Stimulated activated naive CD8-positive, alpha-beta T cell treated with anti-CD3 and anti-CD28 coated beads, Interleukin-15, Interleukin-2, amounts not matched to agents 100 ng/mL and 50 ng/mL, for 24 hours (primary cell): ENCODE results near the gene ARHGAP12.

Experiments
- H3K27ac Mint-ChIP-seq: one replicate; pipeline ENCODE4 v1.8.0; 2021; ENCODE audit warnings: mild to moderate bottlenecking, mixed read lengths
- H3K27me3 Mint-ChIP-seq: one replicate; pipeline ENCODE4 v1.8.0; 2021; ENCODE audit warnings: mixed read lengths
- H3K36me3 Mint-ChIP-seq: one replicate; pipeline ENCODE4 v1.8.0; 2021; ENCODE audit warnings: low read depth, mixed read lengths
- H3K4me1 Mint-ChIP-seq: one replicate; pipeline ENCODE4 v1.8.0; 2021; ENCODE audit warnings: low read depth, mixed read lengths
- H3K4me3 Mint-ChIP-seq: one replicate; pipeline ENCODE4 v1.8.0; 2021; ENCODE audit warnings: mild to moderate bottlenecking, mixed read lengths
- H3K9me3 Mint-ChIP-seq: one replicate; pipeline ENCODE4 v1.8.0; 2021; ENCODE audit warnings: mixed read lengths

The ARHGAP12 gene

DNA sequence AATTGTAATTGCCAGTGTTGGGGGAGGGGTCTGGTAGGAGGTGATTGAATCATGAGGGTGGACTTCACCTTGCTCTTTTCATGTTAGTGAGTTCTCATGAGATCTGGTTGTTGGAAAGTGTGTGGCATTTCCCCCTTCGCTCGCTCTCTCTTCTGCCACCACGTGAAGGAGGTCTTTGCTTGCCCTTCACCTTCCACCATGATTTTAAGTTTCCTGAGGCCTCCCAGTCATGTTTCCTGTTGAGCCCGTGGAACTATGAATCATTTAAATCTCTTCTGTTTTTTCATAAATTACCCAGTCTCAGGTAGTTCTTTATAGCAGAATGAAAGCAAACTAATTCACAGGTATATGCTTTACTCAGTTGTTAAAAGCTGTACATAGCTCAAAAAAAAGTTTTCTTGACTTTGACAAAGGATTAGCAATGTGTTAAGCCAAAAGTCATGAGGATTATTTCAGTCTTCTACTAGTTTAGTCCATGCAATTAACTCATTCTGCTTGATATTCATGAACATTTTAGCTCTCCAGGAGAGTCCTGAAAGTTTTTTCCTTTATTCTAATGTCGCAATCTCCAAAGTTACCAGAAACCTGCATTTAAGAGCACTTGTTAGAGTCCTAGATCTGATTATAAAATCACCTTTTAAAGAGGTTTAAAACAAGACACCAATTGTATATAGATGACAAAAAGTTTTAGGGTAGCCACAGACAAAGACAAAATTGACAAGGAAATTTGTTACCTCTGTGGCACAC lies 27.7 kb upstream of the ARHGAP12 start:
- Mint-ChIP-seq H3K4me3 (no peak overlapping the region), H3K4me1 (peaks cover 25% of the 10 kb centered on the region), H3K36me3 (peaks cover 4% of the 10 kb centered on the region), H3K27me3 (no peaks in the 10 kb centered on the region), H3K9me3 (peaks cover 11% of the 10 kb centered on the region), H3K27ac (peak overlapping the region; percentile 41)

DNA sequence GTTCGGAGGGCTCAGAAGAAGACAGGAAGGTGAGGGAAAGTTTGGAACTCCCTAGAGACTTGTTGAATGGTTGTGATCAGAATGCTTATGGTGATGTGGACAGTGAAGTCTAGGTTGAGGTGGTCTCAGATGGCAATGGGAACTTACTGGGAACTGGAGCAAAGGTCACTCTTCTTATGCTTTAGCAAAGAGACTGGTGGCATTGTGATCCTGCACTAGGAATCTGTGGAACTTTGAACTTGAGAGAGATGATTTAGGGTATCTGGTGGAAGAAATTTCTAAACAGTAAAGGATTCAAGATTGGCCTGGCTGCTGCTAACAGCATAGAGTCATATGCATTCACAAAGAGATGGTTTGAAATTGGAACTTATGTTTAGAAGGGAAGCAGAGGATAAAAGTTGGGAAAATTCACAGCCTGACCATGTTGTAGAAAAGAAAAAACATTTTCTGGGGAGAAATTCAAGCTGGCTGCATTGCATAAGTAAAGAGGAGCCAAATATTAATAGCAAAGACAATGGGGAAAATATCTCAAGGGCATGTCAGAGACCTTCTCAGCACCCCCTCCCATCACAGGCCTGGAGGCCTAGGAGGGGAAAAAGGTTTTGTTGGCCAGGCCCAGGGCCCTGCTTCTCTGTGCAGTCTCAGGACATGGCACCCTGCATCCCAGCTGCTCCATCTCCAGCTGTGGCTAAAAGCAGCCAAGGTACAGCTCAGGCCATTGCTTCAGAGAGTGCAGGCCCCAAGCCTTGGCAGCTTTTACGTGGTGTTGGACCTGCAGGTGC lies 26.0 kb upstream of the ARHGAP12 start:
- Mint-ChIP-seq H3K9me3 (peaks cover 14% of the 10 kb centered on the region), H3K27me3 (no peaks in the 10 kb centered on the region), H3K27ac (no peak overlapping the region), H3K4me3 (no peak overlapping the region), H3K36me3 (peaks cover 4% of the 10 kb centered on the region), H3K4me1 (peaks cover 22% of the 10 kb centered on the region)

DNA sequence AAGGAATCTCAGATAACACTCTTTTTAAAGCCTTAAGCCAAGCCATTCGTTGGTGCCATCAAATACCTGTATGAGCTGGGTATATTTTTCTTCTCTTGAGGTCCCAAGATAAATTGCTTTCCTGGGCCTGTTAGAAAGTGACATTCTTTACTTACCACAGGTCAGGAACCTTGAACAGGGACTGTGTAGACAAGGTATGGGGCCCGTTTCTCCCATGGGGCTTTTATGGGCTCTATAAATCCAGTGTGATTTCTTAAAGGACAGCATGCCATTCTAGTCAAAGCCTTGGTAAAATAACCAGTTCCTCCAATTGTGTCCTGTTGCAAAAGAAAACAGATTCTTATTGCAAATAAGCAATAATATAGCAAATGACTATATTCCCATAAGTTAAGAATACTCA lies 24.8 kb upstream of the ARHGAP12 start:
- Mint-ChIP-seq H3K36me3 (peaks cover 4% of the 10 kb centered on the region), H3K9me3 (peaks cover 14% of the 10 kb centered on the region), H3K27ac (no peak overlapping the region), H3K4me1 (peaks cover 15% of the 10 kb centered on the region), H3K27me3 (no peaks in the 10 kb centered on the region), H3K4me3 (no peak overlapping the region)

DNA sequence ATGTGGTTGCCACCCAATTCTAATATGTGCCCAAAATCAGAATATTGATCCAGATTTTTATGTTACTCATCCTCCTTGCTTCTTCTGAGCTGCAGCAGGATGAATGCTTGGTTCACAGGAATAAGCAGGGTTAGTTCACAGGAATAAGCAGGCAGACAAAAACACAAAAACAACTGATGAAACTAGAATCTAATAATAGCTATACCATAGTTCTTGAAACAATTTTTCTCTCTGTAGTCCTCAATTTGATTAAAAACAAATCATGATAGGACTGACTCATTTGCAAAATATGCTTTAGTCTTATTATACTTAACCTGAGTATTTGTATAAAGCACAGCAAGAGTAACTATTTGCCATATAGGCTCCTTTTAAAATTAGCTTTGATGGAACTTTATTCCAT lies 24.4 kb upstream of the ARHGAP12 start:
- Mint-ChIP-seq H3K27ac (no peak overlapping the region), H3K27me3 (no peaks in the 10 kb centered on the region), H3K9me3 (peaks cover 14% of the 10 kb centered on the region), H3K36me3 (peaks cover 4% of the 10 kb centered on the region), H3K4me1 (peaks cover 15% of the 10 kb centered on the region), H3K4me3 (no peak overlapping the region)

DNA sequence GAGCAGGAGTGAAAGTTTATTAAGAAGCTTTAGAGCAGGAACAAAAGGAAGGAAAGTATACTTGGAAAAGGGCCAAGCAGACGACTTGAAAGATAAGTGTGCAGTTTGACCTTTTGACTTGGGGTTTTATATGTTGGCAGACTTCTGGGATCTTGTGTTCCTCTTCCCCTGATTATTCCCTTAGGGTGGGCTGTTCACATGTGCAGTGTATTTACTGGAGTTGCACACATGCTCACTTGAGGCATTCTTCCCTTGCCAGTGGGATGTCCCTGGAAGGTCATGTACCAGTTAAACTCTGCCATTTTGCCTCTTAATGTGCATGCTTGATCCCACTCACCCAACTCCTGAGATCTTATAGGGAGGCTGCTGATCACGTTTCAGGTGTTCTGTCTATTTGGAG lies 23.4 kb upstream of the ARHGAP12 start:
- peaks cover 15% of the 10 kb centered on the region for H3K4me1 Mint-ChIP-seq
- peaks cover 4% of the 10 kb centered on the region for H3K36me3 Mint-ChIP-seq
- H3K27me3 Mint-ChIP-seq: no peaks in the 10 kb centered on the region
- H3K27ac Mint-ChIP-seq: peak overlapping the region; percentile 26
- H3K4me3 Mint-ChIP-seq: no peak overlapping the region
- peaks cover 14% of the 10 kb centered on the region for H3K9me3 Mint-ChIP-seq

DNA sequence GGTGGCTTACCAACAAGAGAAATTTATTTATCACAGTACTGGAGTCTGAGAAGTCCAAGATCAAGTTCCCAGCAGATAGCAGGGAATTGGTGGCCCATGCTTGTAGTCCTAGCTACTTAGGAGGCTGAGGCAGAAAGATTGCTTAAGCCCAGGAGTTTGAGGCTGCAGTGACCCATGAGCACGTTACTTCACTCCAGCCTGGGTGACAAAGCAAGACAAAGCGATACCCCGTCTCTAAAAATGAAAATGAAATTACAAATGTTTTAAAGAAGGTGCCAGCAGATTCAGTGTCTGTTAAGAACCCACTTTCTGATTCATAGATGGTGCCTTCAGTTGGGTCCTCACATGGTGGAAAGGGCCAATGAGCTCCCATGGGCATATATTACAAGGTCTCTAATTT lies 20.6 kb upstream of the ARHGAP12 start:
- Mint-ChIP-seq H3K4me1 (peaks cover 15% of the 10 kb centered on the region), H3K4me3 (no peak overlapping the region), H3K9me3 (peaks cover 9% of the 10 kb centered on the region), H3K27ac (no peak overlapping the region), H3K36me3 (peaks cover under 1% of the 10 kb centered on the region), H3K27me3 (no peaks in the 10 kb centered on the region)

DNA sequence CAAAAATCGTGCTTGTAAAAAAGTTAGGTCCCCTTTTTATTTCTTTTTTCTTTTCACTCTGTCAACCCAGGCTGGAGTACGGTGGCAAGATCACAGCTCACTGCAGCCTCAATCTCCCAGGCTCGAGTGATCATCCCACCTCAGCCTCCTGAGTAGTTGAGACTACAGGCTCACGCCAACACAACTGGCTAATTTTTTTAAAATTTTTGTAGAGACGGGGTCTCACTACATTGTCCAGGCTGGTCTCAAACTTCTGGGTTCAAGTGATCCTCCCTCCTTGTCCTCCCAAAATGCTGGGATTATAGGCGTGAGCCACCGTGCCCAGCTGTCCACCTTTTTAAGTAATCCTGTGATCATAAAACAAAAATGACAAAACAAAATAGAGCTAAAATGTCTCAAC lies 19.4 kb upstream of the ARHGAP12 start:
- H3K4me1 Mint-ChIP-seq: peaks cover 15% of the 10 kb centered on the region
- H3K27me3 Mint-ChIP-seq: no peaks in the 10 kb centered on the region
- H3K36me3 Mint-ChIP-seq: no peaks in the 10 kb centered on the region
- no peak overlapping the region for H3K4me3 Mint-ChIP-seq
- H3K9me3 Mint-ChIP-seq: peaks cover 3% of the 10 kb centered on the region
- H3K27ac Mint-ChIP-seq: no peak overlapping the region

DNA sequence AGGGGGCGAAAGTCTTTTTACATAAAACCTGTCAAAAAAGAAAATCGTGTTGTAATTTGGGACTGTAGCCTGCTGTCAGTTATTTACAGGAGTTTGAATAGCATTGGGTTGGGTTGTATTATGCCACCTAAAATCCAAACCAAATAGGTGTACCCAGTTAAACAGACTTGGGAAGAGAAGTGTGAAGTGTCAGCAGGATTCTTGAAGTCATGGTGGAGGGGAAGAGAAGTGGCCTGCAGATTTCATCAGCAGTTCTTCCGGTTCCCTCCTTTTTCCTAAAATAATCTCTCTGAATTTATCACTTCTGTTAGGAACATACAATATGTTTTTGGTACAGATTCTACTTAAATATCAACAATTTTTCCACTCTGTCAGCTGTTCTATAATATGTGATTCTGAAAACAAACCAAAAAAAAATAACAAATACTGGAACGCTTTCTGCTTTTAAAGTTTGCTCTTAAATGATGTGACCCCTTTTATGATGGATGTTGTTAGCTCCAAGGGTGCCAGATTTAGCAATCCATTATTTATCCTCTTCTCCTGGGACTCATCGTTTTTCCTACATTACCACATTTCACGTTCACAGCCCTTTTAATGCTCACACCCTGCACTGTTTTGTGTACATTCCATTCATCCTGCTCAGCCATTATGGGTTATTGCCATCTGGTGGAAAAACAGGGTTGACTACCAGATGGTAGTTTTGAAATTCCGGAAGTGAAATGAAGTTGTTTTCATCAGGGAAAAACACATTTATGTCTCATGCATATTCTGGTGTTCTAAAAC lies 18.7 kb upstream of the ARHGAP12 start:
- no peaks in the 10 kb centered on the region for H3K36me3 Mint-ChIP-seq
- no peak overlapping the region for H3K27ac Mint-ChIP-seq
- H3K27me3 Mint-ChIP-seq: no peaks in the 10 kb centered on the region
- peaks cover 3% of the 10 kb centered on the region for H3K9me3 Mint-ChIP-seq
- H3K4me1 Mint-ChIP-seq: peaks cover 15% of the 10 kb centered on the region
- no peak overlapping the region for H3K4me3 Mint-ChIP-seq

DNA sequence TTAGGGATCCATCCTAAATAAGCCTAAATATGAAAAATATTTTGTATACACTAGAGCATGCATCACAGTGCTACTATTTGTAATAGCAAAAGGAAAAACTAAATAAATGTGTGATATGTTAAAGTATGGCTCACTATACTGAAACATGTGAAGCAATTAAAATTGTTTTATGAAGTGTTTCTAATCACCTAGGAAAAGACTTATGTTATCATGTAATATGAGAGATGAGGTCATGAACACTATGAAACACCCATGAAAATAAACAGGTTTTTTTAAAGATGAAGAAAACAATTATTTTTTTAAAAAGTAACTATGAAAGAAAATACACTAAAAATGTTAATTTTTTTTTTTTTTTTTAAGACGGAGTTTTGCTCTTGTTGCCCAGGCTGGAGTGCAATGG lies 16.8 kb upstream of the ARHGAP12 start:
- Mint-ChIP-seq H3K4me3 (no peak overlapping the region), H3K9me3 (no peaks in the 10 kb centered on the region), H3K27me3 (no peaks in the 10 kb centered on the region), H3K4me1 (peaks cover 20% of the 10 kb centered on the region), H3K36me3 (no peaks in the 10 kb centered on the region), H3K27ac (no peak overlapping the region)

DNA sequence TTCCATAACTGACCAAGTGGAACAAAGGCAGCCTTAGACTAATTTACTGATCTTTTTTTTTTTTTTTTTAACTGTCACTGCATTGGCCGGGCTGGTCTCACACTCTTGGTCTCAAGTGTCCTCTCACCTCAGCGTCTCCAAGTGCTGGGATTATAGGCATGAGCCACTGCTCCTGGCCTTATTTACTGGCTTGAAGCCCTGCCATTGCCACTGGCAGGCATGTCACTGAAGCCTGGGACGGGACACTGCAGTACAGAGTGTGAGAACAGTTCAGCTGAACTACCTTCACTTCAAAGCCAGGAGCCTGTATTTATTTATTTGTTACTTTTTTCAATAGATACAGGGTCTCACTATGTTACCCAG lies 15.4 kb upstream of the ARHGAP12 start:
- no peaks in the 10 kb centered on the region for H3K9me3 Mint-ChIP-seq
- H3K27ac Mint-ChIP-seq: no peak overlapping the region
- H3K4me1 Mint-ChIP-seq: peaks cover 21% of the 10 kb centered on the region
- H3K36me3 Mint-ChIP-seq: no peaks in the 10 kb centered on the region
- H3K4me3 Mint-ChIP-seq: no peak overlapping the region
- no peaks in the 10 kb centered on the region for H3K27me3 Mint-ChIP-seq

DNA sequence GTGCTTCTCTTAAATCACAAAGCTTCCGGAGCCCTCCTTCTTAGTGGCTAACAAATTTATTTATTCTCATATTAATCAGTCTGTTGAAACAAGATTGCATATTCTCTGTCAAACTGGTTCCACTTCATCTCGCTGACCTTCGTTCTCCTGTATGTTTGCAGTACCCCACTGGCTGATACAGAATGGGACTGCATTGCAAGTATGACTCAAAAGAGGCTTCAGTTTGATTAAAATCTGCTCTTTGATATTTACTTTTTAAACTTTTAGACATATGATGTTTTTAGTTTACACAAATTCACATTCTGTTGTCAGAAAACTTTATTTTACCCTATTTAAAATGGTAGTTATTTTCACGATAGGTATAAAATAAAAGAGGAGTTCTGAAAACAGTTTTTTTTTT lies 14.3 kb upstream of the ARHGAP12 start:
- no peak overlapping the region for H3K4me3 Mint-ChIP-seq
- H3K4me1 Mint-ChIP-seq: peaks cover 21% of the 10 kb centered on the region
- H3K9me3 Mint-ChIP-seq: no peaks in the 10 kb centered on the region
- H3K36me3 Mint-ChIP-seq: no peaks in the 10 kb centered on the region
- no peak overlapping the region for H3K27ac Mint-ChIP-seq
- no peaks in the 10 kb centered on the region for H3K27me3 Mint-ChIP-seq

DNA sequence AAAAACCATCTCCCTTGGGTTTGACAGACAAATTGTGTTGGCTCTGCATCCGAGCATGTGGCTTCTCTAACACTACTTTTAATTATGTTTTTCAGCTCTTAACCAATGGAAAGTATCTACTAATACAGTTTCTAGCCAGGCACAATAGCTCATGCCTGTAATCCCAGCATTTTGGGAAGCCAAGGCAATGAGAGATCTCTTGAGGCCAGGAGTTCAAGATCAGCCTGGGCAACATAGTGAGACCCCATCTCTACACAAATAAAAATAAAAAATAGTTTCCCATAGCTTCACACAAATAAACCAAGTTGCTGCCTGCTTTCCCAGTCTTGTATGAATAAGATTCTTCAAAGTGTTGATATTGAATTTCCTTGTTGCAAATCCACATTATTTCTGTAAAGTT lies 13.8 kb upstream of the ARHGAP12 start:
- no peaks in the 10 kb centered on the region for H3K36me3 Mint-ChIP-seq
- no peak overlapping the region for H3K4me3 Mint-ChIP-seq
- H3K27ac Mint-ChIP-seq: no peak overlapping the region
- H3K4me1 Mint-ChIP-seq: peaks cover 21% of the 10 kb centered on the region
- no peaks in the 10 kb centered on the region for H3K27me3 Mint-ChIP-seq
- H3K9me3 Mint-ChIP-seq: no peaks in the 10 kb centered on the region

DNA sequence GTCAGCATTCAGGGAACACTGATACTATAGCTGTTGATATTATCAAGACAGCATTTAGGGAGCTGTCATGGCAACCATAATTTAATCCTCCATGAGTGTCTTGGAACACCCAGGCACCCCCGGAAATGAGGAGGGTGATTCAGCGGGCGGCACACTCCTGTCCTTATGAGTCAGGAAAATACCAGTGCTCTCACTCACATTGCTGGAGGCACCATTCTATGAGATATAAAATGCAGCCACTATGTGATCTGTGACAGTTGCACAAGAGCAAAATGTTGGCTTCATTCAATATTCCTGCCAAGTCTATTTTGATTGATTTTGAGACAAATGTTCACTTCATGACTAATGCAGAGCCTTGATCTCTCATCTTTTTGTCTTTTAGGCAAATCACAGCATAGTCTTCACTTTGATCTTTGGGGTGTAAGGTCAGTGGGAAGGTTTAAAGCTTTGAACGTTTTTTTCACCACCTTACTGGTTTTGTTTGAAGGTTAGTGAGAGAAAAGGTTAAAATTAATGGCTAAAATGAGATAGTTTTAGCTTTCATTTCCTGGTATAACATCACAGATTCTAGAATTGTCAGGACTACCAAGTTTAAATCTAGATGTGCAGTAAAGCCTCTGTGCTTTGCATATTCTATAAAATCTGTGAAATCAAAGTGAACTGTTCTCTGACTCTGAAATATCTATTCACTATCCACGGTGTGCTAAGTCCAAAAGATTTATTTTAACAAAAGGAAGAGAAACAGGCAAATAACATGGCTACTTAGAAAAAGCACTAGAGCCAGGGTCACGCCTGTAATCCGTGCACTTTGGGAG lies 12.4 kb upstream of the ARHGAP12 start:
- Mint-ChIP-seq H3K27ac (no peak overlapping the region), H3K9me3 (no peaks in the 10 kb centered on the region), H3K36me3 (no peaks in the 10 kb centered on the region), H3K4me1 (peaks cover 21% of the 10 kb centered on the region), H3K27me3 (no peaks in the 10 kb centered on the region), H3K4me3 (no peak overlapping the region)

DNA sequence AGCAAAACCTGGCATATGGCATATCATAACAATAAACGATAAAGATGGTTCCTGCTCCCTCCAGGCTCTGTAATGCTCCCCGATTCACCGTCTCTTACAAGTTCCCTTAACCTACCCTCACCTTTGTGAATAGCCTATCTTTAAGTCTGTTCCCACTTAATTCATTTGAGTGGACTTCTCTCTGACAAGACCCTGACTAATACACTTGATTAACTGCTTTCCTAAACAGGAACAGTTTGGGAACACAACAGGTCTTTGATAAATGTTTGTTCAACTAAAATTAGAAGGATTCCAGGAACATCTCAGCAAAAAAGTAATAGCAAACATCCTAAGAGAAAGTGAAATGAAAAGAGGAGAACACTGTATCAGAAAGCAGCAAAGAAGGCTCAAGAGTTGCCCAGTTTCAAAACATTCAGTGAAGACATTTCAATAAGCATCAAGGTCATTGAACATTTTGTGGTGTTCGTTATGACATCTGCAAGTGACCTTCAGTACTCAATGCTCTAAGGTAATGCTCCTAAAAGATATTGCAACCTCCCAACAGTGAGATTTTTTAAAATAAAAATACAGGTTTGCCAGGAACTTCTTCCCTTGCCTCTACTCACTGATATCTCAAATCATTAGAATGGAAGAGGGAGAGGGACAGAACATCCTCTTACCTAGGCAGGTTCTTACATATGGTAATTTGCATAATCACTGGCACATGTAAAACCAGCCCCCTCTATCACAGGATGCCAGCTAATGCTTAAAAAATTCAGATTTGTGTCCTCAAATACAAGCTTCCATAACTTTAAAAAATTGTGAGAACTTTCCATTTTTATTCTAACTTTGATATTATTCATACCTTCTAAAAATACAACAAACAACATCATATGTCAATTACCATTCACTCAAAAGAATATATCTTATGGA lies 11.4 kb upstream of the ARHGAP12 start:
- H3K4me3 Mint-ChIP-seq: no peak overlapping the region
- no peaks in the 10 kb centered on the region for H3K9me3 Mint-ChIP-seq
- peaks cover 20% of the 10 kb centered on the region for H3K4me1 Mint-ChIP-seq
- no peaks in the 10 kb centered on the region for H3K36me3 Mint-ChIP-seq
- no peak overlapping the region for H3K27ac Mint-ChIP-seq
- H3K27me3 Mint-ChIP-seq: no peaks in the 10 kb centered on the region
